OCI-LY1 (cell line): ENCODE measurements around the gene SNRNP35.

ENCODE experiments used
- EZH2 ChIP-seq: fragments of 200-600 bp; sonication (generic), shearing (Covaris generic); IDR thresholded peaks from 2 replicates; pipeline ENCODE4 v1.8.0; 2017; ENCODE audit warnings: borderline replicate concordance, mixed run types, mild to moderate bottlenecking, antibody characterized with exemption, low read length, moderate library complexity, mixed read lengths
- TF ChIP-seq, protein P1 (sequence below): fragments of 200-600 bp; sonication (generic), shearing (Covaris generic); IDR thresholded peaks from 2 replicates; pipeline ENCODE4 v1.5.1; 2017; ENCODE audit warnings: mild to moderate bottlenecking, antibody characterized with exemption, low read length, moderate library complexity, mixed read lengths

GRCh38 chr12:123428591-123428990 lies 29.3 kb upstream of the SNRNP35 start:
- TF ChIP-seq, protein P1, sequence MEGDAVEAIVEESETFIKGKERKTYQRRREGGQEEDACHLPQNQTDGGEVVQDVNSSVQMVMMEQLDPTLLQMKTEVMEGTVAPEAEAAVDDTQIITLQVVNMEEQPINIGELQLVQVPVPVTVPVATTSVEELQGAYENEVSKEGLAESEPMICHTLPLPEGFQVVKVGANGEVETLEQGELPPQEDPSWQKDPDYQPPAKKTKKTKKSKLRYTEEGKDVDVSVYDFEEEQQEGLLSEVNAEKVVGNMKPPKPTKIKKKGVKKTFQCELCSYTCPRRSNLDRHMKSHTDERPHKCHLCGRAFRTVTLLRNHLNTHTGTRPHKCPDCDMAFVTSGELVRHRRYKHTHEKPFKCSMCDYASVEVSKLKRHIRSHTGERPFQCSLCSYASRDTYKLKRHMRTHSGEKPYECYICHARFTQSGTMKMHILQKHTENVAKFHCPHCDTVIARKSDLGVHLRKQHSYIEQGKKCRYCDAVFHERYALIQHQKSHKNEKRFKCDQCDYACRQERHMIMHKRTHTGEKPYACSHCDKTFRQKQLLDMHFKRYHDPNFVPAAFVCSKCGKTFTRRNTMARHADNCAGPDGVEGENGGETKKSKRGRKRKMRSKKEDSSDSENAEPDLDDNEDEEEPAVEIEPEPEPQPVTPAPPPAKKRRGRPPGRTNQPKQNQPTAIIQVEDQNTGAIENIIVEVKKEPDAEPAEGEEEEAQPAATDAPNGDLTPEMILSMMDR: no peak
- TF ChIP-seq EZH2: no peak
